Adipose tissue (tissue), 3 donors: Measurements from ENCODE around the gene VRK3. TPM values are rescaled to one million over a fixed set of nuclear protein-coding genes. Genes with fewer than 3 reads are reported as not detected.
"Not testable (repeated sequence)": the region's sequence is repeated elsewhere in the genome, so short reads cannot be mapped to it uniquely, and the experiment has no call there.

ENCODE experiments used
- H3K27ac ChIP-seq: one replicate; pipeline ENCODE4 v1.5.1; 2013; ENCODE audit warnings: low read depth, low read length
- WGBS, 3 donors: extraction: QIAGEN DNeasy Blood & Tissue Kit; methylation state at CpG; one replicate each; pipeline ENCODE4 v1.1.7; 2013; 5-methylcytosine and 5-hydroxymethylcytosine counted together
- polyA plus RNA-seq, 3 donors: library from polyadenylated mRNA; stranded (reverse); fragments of 200-250 nt; gene quantifications; one replicate each; pipeline ENCODE4 v1.2.3, GENCODE V29; 2013
- donor health status: healthy with polysubstance abuse.
- donor health status: Bipolar disorder and iron deficiency.
- donor health status: healthy.

Gene VRK3
- polyA plus RNA-seq, 3 donors, result 20.0 to 25.9 (median 25.6) TPM

- no peak overlapping the region for H3K27ac ChIP-seq
- 82 to 86% (median 86%) methylated on average over 6 of the region's 6 CpGs for WGBS, 3 donors
Observed at GRCh38 chr19:49972841-49973240, 52.3 kb downstream of the VRK3 start.

- WGBS, 3 donors, result 8 to 70% (median 69%) methylated on average over 7 to 12 of the region's 12 CpGs
- H3K27ac ChIP-seq, result no peak overlapping the region
Observed at GRCh38 chr19:49971991-49972411, 53.2 kb downstream of the VRK3 start.

GRCh38 chr19:49969355-49969754 is 55.8 kb downstream of the VRK3 start:
- WGBS, 3 donors, result 10 to 44% (median 11%) methylated on average over 4 of the region's 9 CpGs

GRCh38 chr19:49968279-49968922 is 56.8 kb downstream of the VRK3 start:
- no peak overlapping the region for H3K27ac ChIP-seq
- WGBS, 3 donors, result 56 to 80% (median 60%) methylated on average over 5 of the region's 5 CpGs

More at GRCh38 chr19:49969355-49969754, 55.8 kb downstream of the VRK3 start:
- H3K27ac ChIP-seq, result not testable (repeated sequence)

- H3K27ac ChIP-seq, result not testable (repeated sequence)
- WGBS, 3 donors, result 40 to 68% (median 54%) methylated on average over 5 of the region's 10 CpGs
Observed at GRCh38 chr19:49960980-49961379, 64.2 kb downstream of the VRK3 start, which contains the start of gene SIGLEC11. TSS of gene SIGLEC11 (minus strand) at chr19:49961172. CDS start at chr19:49961081, 91 bp downstream.

- not testable (repeated sequence) for H3K27ac ChIP-seq
- 20 to 43% methylated on average over 1 to 2 of the region's 12 CpGs; no CpG with 5 or more reads in 1 of the 3 donors for WGBS, 3 donors
Observed at GRCh38 chr19:49959892-49960291, 65.3 kb downstream of the VRK3 start.

- WGBS, 3 donors, result 45 to 67% (median 63%) methylated on average over 13 of the region's 13 CpGs
- not testable (repeated sequence) for H3K27ac ChIP-seq
Observed at GRCh38 chr19:49958596-49958995, 66.6 kb downstream of the VRK3 start.

- 34 to 69% (median 49%) methylated on average over 8 to 9 of the region's 9 CpGs for WGBS, 3 donors
Observed at GRCh38 chr19:49958144-49958543, 67.0 kb downstream of the VRK3 start.

GRCh38 chr19:49957262-49957915 is 67.8 kb downstream of the VRK3 start:
- WGBS, 3 donors, result 37 to 84% (median 83%) methylated on average over 10 of the region's 10 CpGs
- no peak overlapping the region for H3K27ac ChIP-seq

More at GRCh38 chr19:49958144-49958543, 67.0 kb downstream of the VRK3 start:
- not testable (repeated sequence) for H3K27ac ChIP-seq

- no peak overlapping the region for H3K27ac ChIP-seq
- WGBS, 3 donors, result 38 to 62% (median 62%) methylated on average over 9 of the region's 9 CpGs
Observed at GRCh38 chr19:49956115-49956495, 69.1 kb downstream of the VRK3 start.

- H3K27ac ChIP-seq, result no peak overlapping the region
- WGBS, 3 donors, result 30 to 64% (median 51%) methylated on average over 11 of the region's 11 CpGs
Observed at GRCh38 chr19:49954933-49955332, 70.2 kb downstream of the VRK3 start.

- H3K27ac ChIP-seq, result no peak overlapping the region
- WGBS, 3 donors, result 11 to 16% (median 15%) methylated on average over 12 of the region's 12 CpGs
Observed at GRCh38 chr19:49954092-49954829, 70.9 kb downstream of the VRK3 start.

- WGBS, 3 donors, result 30 to 48% (median 33%) methylated on average over 7 of the region's 7 CpGs
- no peak overlapping the region for H3K27ac ChIP-seq
Observed at GRCh38 chr19:49953416-49953815, 71.8 kb downstream of the VRK3 start.

- 41 to 79% (median 68%) methylated on average over 13 of the region's 13 CpGs for WGBS, 3 donors
- no peak overlapping the region for H3K27ac ChIP-seq
Observed at GRCh38 chr19:49952906-49953305, 72.3 kb downstream of the VRK3 start.

GRCh38 chr19:49952479-49952836 is 72.7 kb downstream of the VRK3 start:
- no peak overlapping the region for H3K27ac ChIP-seq

- H3K27ac ChIP-seq, result no peak overlapping the region
- 55 to 78% (median 74%) methylated on average over 9 of the region's 9 CpGs for WGBS, 3 donors
Observed at GRCh38 chr19:49951806-49952478, 73.2 kb downstream of the VRK3 start.

- WGBS, 3 donors, result 83 to 88% (median 85%) methylated on average over 13 of the region's 13 CpGs
- no peak overlapping the region for H3K27ac ChIP-seq
Observed at GRCh38 chr19:49950956-49951526, 74.1 kb downstream of the VRK3 start.

GRCh38 chr19:49950590-49950948 is 74.6 kb downstream of the VRK3 start:
- 61 to 87% (median 87%) methylated on average over 5 of the region's 5 CpGs for WGBS, 3 donors
- no peak overlapping the region for H3K27ac ChIP-seq
